Suppressor macrophage treated with lipopolysaccharide for 1 hour (primary cell): Measurements from ENCODE around the gene HENMT1.
"Not testable (repeated sequence)": the region's sequence is repeated elsewhere in the genome, so short reads cannot be mapped to it uniquely, and the experiment has no call there.

Experiments
- DNase-seq, 3 donors: peaks; one replicate each; pipeline ENCODE4 v3.0.0-alpha.2; 2020 to 2022

Gene HENMT1

DNA sequence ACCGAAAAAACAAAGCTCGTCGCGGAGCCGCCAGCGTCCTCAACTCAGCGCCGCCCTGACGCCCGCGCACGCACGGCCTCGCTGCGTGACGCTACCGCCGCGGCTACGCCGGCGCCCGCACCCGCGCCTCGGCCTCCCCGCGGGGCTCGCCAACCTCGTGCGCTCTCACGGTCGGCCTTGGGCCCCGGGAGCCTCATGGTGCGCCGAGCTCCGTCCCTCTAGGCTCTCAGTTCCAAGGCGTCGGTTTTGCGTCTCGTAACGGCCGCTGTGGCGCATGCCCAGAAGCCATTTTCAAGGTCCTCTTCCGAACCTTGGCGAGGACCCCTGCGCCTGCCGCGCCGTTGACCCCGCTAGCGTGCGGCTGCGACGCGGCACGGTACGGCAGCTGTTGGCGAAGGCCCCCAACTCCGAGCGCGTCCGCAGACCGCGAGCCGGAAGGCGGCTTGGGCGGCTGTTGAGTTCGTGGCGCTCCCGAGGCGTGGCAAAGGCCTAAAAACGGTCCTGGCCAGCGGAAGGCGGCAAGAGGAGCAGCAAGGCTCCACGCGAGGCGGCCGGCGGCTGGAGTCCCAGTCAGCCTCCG, at the start of gene HENMT1:
Gene HENMT1, minus strand, starts transcription at position 64 of the 580 bp plus-strand sequence. CDS start 1,209 bp downstream, outside the sequence.
- DNase-seq, result peak; percentile 69 to 78 (median 70)

DNA sequence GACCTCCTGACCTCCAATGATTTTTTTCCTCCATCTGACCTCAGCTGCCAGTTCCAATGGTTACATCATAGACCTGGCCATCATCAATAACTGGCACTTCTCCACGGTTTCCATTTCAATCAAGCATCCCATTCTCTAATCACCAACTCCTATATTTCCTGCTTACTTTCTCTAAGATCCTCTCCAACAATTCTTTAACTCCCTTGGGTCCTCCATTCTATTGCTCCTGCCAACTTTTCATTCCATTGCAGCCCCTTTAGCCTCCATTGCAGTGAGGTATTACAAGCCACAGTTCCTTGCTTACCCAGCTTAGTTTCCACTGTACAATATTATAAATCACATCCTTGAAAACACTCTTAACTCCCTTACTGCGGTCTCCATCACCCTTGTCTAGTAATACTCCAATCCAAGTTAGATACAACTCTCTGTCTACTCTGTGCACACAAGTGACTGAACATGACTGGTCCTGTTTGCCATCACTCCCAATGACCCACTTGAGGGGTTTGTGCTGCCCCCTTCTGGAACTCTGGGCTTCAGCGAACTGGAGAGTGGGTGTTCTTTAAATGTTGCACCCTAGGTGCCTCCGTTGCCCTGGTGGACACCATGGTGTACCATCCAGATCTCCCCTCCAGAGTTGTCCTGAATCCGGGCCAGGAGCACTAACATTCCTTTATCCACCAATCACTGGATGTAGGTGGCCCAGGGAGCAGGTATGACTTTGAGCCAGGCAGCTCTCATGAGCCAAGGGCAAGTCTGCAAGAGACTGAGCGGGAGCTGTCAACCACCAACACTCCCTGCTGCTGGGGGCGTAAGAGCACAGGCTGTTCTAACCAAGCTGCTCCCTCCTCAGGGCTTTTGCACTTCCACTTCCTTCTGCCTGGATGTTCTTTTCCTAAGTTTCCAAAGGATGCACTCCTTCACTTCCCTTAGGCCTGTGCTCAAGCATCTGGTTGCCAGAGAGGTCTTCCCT, 48.1 kb upstream of the HENMT1 start:
- DNase-seq, result peak; percentile 49 to 59 (median 50)

DNA sequence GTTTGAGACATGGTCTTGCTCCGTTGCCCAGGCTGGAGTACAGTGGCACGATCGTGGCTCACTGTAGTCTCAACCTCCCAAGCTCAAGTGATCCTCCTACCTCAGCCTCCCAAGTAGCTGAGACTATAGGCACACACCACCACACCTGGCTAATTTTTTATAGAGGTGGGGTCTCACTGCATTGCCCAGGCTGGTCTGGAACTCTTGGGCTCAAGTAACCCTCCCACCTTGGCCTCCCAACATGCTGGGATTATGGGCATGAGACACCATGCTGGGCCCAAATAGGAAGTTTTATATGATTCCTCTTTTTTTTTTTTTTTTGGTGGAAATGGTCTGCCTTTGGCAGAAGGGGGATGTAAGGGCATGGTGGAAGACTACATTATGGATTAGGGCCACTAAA, 45.8 kb upstream of the HENMT1 start:
- no peak for DNase-seq

DNA sequence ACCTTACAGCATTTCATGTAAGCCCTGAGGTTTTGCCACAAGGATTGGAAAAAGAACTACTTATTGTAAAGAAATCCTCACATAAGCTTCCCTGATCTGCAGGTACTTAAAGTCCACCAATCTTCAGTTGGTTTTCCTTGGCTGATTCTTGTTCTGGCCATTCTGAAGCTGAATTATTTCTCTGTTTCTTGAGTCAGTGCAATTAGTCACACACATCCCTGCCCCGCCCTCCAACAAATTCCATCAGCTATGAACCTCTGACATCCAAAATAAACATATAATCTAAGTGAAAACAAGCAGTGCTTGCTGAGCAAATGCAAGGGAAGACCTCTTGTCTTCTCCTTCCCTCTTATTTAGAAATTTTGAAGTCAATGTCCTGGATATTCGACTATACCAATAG, 43.6 kb upstream of the HENMT1 start:
- no peak for DNase-seq

DNA sequence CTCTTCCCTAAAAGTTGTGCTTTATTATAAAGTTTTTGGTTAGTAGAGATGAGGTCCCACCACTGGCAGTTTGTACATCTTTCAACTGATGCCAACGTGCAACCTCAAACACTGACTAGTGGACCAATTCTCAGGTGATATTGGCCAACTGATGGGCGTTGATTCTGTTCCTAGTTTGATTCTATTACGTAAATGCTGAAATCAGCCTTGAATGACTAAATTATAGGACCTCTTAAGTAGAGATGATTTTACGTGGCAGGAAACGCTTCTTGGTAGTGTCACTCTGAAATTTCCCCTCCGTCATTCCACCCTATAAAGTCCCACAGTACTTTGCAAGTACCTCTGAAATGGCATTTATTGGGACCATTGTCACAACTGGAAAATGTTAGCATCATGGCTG, 43.0 kb upstream of the HENMT1 start:
- DNase-seq, result peak in 2 of 3 donors; percentile 27 to 49

DNA sequence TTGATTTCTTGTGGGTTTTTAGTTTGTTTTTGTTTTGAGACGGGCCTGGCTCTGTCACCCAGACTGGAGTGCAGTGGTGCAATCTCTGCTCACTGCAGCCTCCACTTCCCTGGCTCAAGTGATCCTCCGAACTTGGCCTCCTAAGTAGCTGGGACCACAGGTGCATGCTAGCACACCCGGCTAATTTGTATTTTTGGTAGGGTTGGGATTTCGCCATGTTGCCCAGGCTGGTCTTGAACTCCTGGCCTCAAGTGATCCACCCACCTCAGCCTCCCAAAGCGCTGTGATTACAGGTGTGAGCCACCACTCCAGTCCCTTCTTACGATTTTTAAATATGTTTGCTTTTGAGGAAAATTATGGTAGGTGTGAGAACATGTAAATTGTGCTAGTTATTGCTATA, 41.2 kb upstream of the HENMT1 start:
- not testable (repeated sequence) for DNase-seq

DNA sequence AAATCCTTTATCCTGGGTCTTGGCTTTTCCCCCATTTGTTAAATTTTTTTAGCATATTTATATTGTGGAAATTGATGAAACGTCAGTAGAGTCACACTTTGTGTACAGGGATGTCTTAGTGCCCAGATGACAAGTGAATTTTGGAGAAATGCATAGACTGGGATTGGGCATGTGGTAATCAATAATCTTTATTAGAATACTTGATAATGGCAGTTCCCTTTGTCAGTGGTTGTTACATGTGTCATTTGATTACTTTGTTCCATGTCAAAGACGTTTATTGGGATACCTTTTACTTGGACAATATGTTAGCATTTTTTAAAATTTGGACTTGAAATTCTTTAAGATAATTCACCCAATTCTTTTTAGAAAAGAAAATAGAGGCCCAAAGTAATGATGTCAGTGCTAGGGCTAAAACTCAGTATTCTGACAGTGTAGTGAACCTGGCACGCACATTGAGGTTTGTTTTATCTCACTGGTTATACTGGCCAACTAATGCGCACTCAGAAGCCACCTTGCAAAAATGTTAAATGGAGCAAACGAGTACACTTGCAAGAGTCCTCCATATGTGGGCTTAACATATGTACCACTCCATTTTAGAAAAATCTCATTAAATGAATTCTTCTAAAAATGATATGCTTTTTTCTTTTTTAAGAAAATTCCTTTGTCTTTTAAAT, 40.4 kb upstream of the HENMT1 start:
- DNase-seq, result no peak

DNA sequence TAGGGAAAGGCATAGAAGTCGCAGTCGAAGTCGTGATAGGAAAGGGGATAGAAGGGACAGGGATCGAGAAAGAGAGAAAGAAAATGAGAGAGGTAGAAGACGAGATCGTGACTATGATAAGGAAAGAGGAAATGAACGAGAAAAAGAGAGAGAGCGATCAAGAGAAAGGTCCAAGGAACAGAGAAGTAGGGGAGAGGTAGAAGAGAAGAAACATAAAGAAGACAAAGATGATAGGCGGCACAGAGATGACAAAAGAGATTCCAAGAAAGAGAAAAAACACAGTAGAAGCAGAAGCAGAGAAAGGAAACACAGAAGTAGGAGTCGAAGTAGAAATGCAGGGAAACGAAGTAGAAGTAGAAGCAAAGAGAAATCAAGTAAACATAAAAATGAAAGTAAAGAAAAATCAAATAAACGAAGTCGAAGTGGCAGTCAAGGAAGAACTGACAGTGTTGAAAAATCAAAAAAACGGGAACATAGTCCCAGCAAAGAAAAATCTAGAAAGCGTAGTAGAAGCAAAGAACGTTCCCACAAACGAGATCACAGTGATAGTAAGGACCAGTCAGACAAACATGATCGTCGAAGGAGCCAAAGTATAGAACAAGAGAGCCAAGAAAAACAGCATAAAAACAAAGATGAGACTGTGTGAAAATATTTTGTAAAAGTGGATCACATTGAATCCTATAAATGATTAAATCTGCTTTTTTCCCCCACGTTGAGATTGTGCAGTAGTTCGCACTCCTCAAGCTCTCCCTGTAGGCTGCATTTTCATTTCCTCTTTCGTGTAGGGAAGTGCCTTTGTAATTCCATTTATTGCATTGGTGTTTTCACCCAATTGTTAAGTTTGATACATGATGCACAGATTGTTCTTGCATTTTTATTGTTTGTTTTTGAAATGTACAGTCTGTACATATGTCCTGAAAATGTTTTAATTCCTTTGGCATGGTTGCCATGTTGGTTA, 38.8 kb upstream of the HENMT1 start:
- DNase-seq, result peak; percentile 61 to 72 (median 72)

DNA sequence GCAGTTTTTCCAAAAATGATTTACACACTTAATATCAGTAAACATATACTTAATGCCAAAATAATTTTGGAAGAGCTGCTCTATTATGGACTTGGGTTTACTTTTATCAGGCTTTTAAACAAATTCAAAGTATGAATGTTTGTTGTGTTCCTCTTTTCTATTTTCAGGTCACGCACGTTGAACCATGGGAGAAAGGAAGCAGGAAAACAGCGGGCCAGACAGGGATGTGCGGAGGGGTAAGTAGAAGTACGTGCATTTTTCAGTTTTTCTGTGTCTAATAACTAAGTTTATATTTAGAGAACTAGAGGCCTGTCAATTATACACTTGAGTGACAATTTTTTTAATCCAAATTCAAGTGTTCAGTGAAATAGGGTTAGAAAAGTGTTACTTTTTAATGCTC, 34.6 kb upstream of the HENMT1 start:
- peak; percentile 39 to 43 (median 40) for DNase-seq

DNA sequence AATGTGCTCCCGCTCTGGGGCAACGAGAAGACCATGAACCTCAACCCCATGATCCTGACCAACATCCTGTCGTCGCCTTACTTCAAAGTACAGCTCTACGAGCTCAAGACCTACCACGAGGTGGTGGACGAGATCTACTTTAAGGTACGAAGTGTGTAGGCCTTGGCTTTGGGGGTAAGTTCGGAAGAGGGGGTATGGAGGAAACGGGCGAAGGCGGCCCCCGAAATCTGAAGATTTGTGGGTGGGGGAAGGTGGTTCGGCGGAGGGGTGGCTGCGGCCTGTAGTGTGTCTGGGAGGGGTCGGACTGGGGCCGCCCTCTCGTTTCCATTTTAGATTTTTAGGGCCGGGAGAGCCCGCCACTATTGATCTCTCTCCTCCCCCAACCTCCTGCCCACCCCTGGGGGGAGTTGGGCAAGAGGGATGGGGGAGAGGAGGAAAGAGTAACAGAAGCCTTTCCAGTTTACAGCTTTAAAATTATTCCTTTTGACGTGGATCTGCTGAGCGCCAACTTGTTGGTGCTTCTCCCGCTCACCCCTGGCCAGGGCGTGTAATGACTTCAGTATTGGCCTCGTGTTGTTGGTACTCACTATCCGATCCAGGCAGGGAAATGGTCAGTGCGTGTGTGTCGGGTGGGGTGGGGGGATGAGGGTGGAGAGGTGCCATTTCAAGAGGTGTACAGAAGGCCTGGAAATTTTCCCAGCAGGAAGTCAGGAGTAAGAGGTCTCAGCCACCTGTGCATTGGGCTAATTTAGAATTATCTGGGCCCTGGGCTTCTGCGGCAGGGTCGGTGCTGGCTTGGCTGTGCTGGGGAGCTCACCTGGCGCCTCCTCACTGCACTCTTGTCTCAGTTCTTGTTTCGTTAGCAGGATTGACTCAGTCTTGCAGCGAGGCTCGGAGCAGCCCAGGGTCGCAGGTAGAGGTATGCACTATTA, 32.1 kb upstream of the HENMT1 start:
- DNase-seq, result peak; percentile 63 to 73 (median 73)

DNA sequence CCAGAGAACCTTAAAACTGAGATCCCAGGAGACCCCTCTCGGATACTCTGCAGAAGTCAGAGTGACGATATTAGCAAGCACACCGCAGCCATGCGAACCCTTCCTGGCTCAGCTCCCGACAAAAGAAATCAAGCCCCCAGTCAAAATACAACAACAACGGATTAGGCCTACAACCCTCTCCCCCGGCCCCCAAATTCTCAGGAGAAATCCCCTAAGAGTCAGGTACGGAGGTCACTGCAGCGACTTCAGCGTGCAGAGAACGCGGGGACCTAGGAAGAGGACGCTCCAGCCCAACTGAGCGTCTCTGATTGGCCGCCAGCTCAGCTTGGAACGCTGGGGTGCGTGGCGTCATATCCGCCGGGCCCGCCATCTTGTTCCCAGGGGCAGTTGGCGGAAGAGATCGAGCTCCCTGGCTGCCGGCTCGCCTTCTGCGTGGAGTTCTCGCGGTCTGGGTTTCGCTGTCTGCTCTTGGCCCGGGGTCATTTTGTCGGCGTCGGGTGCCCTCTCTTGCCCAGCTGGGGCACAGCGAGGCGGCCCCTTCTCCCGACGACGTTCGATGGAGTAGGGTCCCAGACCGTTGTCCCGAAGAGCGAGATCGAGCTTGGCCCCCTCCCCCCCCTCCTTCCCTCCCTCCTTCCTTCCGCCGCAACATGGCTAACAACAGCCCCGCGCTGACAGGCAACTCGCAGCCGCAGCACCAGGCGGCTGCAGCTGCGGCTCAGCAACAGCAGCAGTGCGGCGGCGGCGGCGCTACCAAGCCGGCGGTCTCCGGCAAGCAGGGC, 31.2 kb upstream of the HENMT1 start, which contains the start of gene PRPF38B:
Gene PRPF38B, plus strand, starts transcription at position 369 of the 782 bp plus-strand sequence. Its CDS starts 282 bp downstream, at position 651.
- DNase-seq, result peak; percentile 93 to 96 (median 96)

DNA sequence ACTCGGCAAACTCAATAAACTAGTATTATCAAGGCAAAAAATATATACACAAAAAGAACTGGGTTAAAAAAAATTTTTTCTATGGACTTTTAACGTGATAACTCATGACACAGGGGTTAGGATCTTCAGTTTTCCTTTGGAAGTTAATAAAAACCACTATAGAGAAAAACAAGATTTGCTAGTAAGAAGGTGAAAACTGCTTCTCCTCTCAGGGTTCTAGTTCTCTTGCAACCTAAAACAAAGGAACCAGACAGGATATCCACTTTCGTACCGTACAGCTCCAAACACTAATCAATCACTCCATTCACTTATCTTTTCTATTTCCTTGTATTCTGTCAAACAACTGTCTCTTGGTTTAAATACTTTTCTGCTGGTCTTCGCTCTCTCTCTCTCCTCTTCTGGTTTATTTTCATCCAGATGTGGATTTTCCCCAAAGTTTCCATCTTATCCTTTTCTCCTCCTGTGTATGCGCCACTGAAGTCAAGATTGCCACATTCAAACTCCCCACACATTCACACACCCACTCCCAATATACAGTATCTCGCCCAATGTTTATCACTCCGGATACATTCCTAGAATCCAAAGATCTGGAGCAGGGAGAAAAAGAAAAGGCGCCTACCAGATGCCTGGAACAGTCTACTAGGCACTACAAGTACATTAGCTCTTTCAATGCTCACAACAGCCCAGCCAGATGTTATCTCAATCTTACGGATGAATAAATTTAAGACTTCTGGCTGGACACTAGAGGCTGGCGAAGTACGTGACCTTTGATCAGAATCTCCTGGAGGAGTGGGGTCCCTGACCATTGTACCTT, 30.4 kb upstream of the HENMT1 start:
- DNase-seq, result peak; percentile 55 to 75 (median 65)

DNA sequence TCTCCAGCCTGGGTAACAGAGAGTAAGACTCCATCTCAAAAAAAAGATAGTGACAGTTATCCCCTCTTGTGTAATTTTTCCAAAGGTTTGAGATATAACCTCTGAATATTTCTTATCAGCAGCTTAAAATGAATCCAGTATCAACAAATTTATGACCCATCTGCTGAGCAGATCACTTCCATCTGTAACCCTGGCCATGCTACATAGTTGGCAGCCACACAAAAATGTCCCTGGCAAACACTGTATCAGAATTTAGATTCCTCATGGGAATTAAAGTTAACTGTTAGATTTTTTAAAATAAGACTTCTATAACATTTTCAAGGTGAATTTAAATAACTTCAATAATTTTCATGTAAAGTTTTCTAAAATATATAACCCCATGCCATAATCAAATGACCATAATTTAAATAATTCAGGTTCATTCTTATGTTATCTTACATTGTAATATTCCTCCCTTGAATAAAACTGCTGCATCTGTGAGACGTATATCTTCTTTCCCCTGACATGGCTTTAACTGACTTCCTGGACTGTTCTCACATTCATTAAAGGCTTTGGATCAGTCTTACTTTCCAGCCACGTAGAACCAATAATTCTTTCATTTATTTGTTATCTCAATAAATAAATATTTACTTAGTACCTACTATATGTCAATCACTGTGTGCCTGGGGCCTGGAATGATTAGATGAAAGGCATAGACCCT, 25.9 kb upstream of the HENMT1 start:
- no peak for DNase-seq

DNA sequence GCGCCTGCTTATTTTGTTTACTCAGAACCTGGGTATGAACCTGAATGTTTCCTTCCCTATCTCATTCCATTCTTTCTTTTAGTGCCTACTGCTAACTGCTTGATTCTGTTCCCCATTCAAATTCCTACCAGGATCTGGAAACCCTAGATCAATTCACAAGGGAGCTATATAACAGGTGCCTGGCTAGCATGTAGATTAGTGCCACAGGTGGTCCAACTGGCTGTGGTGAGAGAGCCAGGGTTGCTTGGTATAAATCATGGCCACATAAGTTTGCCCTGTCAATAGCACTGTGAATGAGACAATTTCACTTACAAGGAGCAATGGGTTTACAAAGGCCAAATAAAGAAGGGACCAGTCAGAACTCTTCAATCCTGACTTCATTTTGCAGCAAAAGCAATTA, 24.6 kb upstream of the HENMT1 start:
- no peak for DNase-seq

DNA sequence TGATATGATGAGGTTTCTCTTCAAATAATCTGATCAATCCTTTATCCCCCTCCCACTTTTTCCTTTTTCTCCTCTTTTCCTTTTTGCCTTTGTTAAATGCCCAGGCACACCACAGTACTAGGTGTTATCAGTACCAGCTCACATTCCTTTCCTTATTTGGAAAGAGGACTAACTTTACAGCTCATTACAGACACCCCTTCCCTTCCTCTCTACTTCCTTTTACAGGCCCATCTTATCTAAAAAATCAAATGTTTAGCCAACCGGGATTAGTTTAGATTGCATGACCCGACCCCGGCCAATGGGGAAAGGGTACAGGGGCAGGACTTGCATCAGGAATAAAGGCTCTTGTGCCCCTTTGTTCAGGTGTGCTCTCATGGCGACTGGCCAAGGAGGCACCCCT, 20.8 kb upstream of the HENMT1 start:
- DNase-seq, result not testable (repeated sequence)

DNA sequence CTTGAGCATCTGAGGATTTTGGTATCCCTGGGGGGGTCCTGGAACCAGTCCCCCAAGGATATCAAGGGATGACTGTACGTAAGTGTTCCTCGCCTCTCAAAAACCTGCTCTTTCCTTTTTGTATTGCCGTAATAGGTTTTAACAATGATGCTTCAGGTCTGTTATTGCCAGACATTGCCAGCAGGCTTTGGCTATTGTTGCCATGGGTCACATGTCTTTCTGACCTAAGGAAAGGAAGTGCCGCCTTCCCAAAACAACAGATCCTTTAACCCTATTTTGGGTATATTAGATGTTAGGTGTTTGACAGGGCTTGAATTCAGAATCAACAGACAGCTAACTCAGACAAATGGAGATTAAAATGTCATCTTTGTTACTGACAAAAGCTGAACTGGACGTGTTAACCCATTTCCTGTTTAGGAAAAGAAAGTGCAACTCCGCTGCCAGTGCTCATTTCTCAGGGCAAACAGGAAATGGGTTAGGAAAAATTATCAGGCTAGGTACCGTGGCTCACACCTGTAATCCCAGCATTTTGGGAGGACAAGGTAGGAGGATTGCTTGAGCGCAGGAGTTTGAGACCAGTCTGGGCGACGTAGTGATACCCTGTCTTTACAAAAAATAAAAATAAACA, 18.8 kb upstream of the HENMT1 start:
- no peak for DNase-seq

DNA sequence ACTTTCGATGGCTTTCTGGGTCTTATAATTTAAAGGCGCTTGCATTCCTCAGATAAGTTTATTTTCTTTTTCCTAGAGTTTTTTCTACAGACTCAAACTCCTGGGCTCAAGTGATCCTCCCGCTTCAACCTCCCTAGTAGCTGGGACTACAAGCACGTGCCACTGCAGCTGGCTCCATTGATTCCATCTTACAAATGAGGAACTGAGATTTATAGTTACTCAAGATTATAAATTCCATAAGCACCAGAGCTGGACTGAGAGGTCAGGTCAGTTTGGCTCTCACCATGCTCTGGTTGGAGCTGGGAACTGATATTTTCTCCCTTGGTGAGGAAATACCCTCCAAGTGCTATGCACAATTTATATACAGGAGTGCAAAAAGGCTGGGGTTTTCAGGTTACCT, 17.8 kb upstream of the HENMT1 start:
- DNase-seq, result peak; percentile 68 to 84 (median 79)

DNA sequence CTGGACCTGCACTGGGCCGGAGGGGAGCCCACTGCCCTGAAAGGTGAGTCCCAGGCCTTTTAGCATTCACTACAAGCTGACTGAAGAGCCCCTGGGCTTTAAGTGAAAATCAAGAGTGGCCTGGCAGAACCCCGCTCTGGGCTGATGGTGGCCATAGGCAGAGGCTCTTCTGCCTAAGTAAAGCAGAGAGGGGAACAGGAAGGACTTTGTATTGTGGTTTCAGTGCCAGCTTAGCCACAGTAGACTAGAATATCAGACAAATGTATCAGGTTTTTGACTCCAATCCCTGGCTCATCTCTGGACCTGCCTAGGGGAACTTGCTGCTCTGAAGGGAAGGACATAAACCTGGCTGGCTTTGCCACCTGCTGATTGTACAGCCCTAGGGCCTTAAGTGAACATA, 10.2 kb upstream of the HENMT1 start:
- DNase-seq, result no peak
